Osteocyte (in vitro differentiated cells): Measurements from ENCODE around the gene ASXL1. TPM values are rescaled to one million over a fixed set of nuclear protein-coding genes. Genes with fewer than 3 reads are reported as not detected.

Experiments used
- DNase-seq: peaks from one replicate; pipeline ENCODE4 v3.0.0; 2021; ENCODE audit warnings: mixed read lengths; ENCODE audit not compliant: unreplicated experiment; ENCODE audit errors: extremely low spot score
- H3K27ac Mint-ChIP-seq: one replicate; pipeline ENCODE4 v1.8.0; 2021; ENCODE audit warnings: mild to moderate bottlenecking, mixed read lengths; ENCODE audit not compliant: unreplicated experiment
- H3K27me3 Mint-ChIP-seq: one replicate; pipeline ENCODE4 v1.8.0; 2021; ENCODE audit warnings: mixed read lengths; ENCODE audit not compliant: unreplicated experiment
- H3K36me3 Mint-ChIP-seq: one replicate; pipeline ENCODE4 v1.8.0; 2021; ENCODE audit warnings: mixed read lengths; ENCODE audit not compliant: unreplicated experiment
- H3K4me1 Mint-ChIP-seq: one replicate; pipeline ENCODE4 v1.8.0; 2021; ENCODE audit warnings: mixed read lengths; ENCODE audit not compliant: unreplicated experiment
- H3K4me3 Mint-ChIP-seq: one replicate; pipeline ENCODE4 v1.8.0; 2021; ENCODE audit warnings: mild to moderate bottlenecking, moderate library complexity, mixed read lengths; ENCODE audit not compliant: unreplicated experiment
- H3K9me3 Mint-ChIP-seq: one replicate; pipeline ENCODE4 v1.8.0; 2021; ENCODE audit warnings: mixed read lengths; ENCODE audit not compliant: unreplicated experiment
- total RNA-seq: library from RNA; stranded (reverse); gene quantifications from 2 replicates; pipeline ENCODE4 v1.2.1, GENCODE V29; 2021
- TF ChIP-seq, protein P1 (sequence below): fragments of 200-600 bp; sonication (generic); IDR thresholded peaks from 2 replicates; pipeline ENCODE4 v1.5.0; 2021; ENCODE audit warnings: antibody characterized with exemption, mild to moderate bottlenecking, moderate library complexity

Gene ASXL1
- total RNA-seq, 1 donor from 2014 or later: 76.8 TPM

DNA sequence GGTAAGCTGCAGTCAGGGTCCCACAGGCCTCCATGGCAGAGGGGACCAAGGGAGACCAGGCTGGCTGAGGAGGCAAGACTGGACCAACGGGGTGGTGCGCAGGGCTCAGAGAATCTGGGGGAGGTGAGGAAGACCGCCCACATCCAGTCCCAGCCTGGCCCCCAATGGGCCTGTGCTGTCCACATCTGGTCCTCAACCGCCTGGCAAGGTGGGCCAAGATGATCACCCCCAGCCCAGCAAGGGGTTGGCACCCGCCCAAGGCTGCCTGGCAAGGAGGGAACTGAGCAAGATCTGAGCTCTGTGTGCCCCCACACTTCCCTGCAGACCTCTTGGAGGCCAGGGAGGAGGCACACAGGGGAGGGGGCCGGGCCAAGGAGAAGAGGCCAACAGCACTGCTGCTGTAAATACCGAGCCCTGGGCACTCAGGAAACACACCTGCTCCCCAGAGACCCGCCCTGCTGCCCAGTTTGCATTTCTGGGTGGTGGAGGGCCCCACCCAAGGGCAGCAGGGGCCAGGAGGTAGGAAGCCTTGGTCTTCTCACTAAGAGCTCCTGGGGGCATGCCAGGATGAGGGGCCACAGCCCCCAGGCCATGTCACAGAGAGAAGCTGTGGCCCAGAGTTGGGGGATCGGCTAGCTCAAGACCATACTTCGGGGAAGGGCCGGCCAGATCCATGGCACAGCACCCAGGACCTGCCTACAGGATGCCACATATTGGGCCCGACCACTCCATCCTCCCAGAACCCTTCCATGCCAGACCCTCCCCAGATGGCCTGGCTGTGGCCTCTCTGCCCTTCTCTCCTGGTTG, 109.6 kb downstream of the ASXL1 start:
- Mint-ChIP-seq H3K4me3 (no peak overlapping the region), H3K9me3 (no peaks in the 10 kb centered on the region), H3K36me3 (peaks cover 3% of the 10 kb centered on the region), H3K27ac (peak overlapping the region; percentile 52), H3K4me1 (peaks cover 41% of the 10 kb centered on the region), H3K27me3 (no peaks in the 10 kb centered on the region)
- TF ChIP-seq, protein P1, sequence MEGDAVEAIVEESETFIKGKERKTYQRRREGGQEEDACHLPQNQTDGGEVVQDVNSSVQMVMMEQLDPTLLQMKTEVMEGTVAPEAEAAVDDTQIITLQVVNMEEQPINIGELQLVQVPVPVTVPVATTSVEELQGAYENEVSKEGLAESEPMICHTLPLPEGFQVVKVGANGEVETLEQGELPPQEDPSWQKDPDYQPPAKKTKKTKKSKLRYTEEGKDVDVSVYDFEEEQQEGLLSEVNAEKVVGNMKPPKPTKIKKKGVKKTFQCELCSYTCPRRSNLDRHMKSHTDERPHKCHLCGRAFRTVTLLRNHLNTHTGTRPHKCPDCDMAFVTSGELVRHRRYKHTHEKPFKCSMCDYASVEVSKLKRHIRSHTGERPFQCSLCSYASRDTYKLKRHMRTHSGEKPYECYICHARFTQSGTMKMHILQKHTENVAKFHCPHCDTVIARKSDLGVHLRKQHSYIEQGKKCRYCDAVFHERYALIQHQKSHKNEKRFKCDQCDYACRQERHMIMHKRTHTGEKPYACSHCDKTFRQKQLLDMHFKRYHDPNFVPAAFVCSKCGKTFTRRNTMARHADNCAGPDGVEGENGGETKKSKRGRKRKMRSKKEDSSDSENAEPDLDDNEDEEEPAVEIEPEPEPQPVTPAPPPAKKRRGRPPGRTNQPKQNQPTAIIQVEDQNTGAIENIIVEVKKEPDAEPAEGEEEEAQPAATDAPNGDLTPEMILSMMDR: no peak
- no peak for DNase-seq

DNA sequence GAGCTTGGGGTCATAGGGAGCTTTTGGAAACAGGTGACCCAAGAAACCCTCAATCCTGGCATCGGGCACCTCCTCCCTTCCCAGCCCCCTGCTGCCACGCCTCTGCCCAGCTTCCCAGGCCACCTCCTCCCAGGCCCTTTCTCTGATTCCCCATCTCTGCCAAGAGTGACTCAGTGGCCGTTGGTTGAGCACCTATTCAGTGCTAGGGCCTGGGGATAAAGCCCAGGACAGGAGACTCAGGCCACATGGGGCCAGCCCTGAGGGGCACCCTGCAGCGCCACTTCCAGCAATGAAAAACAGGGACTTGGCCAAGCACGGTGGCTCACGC, 110.1 kb downstream of the ASXL1 start:
- TF ChIP-seq, protein P1: no peak
- H3K27me3 Mint-ChIP-seq: no peaks in the 10 kb centered on the region
- peak overlapping the region; percentile 86 for H3K27ac Mint-ChIP-seq
- peaks cover 44% of the 10 kb centered on the region for H3K4me1 Mint-ChIP-seq
- H3K36me3 Mint-ChIP-seq: peaks cover 3% of the 10 kb centered on the region
- H3K4me3 Mint-ChIP-seq: no peak overlapping the region
- no peak for DNase-seq
- H3K9me3 Mint-ChIP-seq: no peaks in the 10 kb centered on the region

GRCh38 chr20:32468860-32469259, 110.7 kb downstream of the ASXL1 start:
- H3K9me3 Mint-ChIP-seq: no peaks in the 10 kb centered on the region
- H3K27ac Mint-ChIP-seq: peak overlapping the region; percentile 86
- DNase-seq: no peak
- no peak overlapping the region for H3K4me3 Mint-ChIP-seq
- peaks cover 7% of the 10 kb centered on the region for H3K36me3 Mint-ChIP-seq
- TF ChIP-seq, protein P1: no peak
- H3K27me3 Mint-ChIP-seq: no peaks in the 10 kb centered on the region
- H3K4me1 Mint-ChIP-seq: peaks cover 49% of the 10 kb centered on the region

DNA sequence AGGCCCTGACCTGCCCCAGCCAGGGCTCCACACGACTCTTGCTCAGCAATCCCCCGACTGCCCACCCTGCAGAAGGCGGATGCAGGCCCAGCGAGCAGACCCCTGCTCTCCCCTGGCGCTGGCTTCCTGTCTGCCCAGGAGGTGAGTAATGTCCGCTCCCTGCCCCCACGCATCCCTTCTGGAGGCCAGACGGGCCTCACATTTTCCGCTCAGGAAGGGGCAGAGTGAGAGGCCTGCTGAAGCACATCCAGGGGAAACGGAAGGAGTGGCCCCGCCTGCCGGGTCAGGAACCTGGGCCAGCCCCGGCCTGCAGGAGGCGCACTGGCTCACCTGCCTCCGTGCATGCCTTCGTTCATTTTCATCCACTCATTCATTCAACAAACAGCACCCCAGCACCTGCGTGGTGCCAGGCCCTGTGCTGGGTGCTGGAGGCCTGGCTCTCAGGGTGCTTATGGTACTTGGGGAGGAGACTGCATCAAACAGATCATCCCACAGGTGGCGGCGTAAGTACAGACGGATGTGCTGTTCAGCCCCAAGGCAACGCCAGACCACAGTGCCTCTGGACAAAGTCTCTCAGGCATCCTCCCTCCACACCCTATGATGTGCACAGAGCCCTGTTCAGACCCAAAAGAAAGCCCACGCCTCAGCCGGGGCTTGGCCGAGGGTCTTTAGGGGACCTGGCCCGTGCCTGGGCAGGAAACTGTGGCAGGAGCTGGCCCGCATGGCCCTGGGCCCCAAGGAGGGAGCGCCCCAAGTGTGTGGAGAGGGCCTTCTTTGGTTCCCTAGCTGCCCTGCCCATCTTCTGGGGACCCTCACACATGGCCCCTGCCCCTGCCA, 112.1 kb downstream of the ASXL1 start:
- H3K4me3 Mint-ChIP-seq: peak overlapping the region; percentile 29
- peak overlapping the region; percentile 86 for H3K27ac Mint-ChIP-seq
- H3K27me3 Mint-ChIP-seq: no peaks in the 10 kb centered on the region
- peaks cover 55% of the 10 kb centered on the region for H3K4me1 Mint-ChIP-seq
- no peaks in the 10 kb centered on the region for H3K9me3 Mint-ChIP-seq
- H3K36me3 Mint-ChIP-seq: peaks cover 7% of the 10 kb centered on the region
- TF ChIP-seq, protein P1: peak; percentile 64
- no peak for DNase-seq

DNA sequence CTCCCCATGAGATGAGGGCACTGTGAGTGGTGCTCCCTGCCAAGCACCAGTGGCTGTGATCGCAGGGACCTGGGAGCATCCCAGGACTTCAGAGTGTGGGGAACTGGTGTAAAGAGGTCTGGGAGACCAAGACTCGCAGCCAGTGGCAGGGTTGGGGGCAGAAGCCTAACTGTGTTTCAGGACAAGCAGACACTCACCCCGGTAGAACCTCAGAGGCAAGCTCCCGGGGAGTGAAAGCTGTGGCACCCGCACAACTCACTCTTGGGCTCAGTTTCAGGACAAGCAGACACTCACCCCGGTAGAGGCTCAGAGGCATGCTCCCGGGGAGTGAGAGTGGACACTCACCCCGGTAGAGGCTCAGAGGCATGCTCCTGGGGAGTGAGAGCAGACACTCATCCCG, 112.8 kb downstream of the ASXL1 start:
- Mint-ChIP-seq H3K27me3 (no peaks in the 10 kb centered on the region), H3K9me3 (no peaks in the 10 kb centered on the region), H3K36me3 (peaks cover 7% of the 10 kb centered on the region), H3K4me3 (no peak overlapping the region), H3K4me1 (peaks cover 56% of the 10 kb centered on the region), H3K27ac (peak overlapping the region; percentile 27)
- DNase-seq: no peak
- TF ChIP-seq, protein P1: no peak
